Neural cell (in vitro differentiated cells): Measurements from ENCODE around the gene RAB4B.

Experiments used
- POLR2AphosphoS5 ChIP-seq: IDR thresholded peaks from 2 replicates; pipeline ENCODE4 v1.6.1; 2012
- TAF1 ChIP-seq: IDR thresholded peaks from 2 replicates; pipeline ENCODE4 v1.6.1; 2012; ENCODE audit warnings: low read depth
- TF ChIP-seq, protein P1 (sequence below): fragments of 450-650 bp; IDR thresholded peaks from 2 replicates; pipeline ENCODE4 v1.5.1; 2014; ENCODE audit warnings: antibody characterized with exemption, mild to moderate bottlenecking, moderate library complexity; ENCODE audit not compliant: poor library complexity, severe bottlenecking
- TF ChIP-seq, protein P2 (sequence below): IDR thresholded peaks from 2 replicates; pipeline ENCODE4 v1.6.1; 2012; ENCODE audit warnings: borderline replicate concordance

DNA sequence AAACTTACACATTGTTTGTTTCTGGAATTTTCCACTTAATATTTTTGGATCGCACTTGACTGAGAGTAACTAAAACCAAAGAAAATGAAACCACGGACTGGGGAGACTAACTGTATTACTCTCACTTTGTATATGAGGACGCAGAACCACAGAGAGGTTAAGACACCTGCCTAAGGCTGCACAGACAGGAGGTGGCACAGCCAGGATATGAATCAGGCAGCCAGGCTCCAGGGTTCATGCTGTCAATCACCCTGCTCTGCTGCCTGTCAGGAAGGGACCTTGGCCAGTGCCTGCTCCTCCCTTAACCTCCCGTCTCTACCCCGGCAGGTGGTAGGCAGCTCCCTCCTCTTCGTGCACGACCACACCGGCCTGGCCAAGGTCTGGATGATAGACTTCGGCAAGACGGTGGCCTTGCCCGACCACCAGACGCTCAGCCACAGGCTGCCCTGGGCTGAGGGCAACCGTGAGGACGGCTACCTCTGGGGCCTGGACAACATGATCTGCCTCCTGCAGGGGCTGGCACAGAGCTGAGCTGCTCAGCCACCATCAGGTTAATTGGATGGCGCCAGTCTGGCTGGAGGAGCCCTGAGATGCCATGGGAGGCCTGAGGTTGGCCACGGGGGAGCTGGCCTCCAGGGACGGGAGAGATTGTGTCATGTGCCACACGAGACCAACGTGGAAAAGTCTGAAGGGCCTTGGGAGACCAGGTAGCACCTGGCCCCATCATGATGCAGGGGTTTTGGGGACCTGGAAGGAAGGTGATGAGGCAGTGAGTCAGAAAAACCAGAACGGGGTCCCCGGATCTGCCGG, 38.8 kb upstream of the RAB4B start:
- TF ChIP-seq POLR2AphosphoS5 (no peak), TAF1 (no peak)
- TF ChIP-seq, protein P1, sequence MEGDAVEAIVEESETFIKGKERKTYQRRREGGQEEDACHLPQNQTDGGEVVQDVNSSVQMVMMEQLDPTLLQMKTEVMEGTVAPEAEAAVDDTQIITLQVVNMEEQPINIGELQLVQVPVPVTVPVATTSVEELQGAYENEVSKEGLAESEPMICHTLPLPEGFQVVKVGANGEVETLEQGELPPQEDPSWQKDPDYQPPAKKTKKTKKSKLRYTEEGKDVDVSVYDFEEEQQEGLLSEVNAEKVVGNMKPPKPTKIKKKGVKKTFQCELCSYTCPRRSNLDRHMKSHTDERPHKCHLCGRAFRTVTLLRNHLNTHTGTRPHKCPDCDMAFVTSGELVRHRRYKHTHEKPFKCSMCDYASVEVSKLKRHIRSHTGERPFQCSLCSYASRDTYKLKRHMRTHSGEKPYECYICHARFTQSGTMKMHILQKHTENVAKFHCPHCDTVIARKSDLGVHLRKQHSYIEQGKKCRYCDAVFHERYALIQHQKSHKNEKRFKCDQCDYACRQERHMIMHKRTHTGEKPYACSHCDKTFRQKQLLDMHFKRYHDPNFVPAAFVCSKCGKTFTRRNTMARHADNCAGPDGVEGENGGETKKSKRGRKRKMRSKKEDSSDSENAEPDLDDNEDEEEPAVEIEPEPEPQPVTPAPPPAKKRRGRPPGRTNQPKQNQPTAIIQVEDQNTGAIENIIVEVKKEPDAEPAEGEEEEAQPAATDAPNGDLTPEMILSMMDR, result no peak
- TF ChIP-seq, protein P2, sequence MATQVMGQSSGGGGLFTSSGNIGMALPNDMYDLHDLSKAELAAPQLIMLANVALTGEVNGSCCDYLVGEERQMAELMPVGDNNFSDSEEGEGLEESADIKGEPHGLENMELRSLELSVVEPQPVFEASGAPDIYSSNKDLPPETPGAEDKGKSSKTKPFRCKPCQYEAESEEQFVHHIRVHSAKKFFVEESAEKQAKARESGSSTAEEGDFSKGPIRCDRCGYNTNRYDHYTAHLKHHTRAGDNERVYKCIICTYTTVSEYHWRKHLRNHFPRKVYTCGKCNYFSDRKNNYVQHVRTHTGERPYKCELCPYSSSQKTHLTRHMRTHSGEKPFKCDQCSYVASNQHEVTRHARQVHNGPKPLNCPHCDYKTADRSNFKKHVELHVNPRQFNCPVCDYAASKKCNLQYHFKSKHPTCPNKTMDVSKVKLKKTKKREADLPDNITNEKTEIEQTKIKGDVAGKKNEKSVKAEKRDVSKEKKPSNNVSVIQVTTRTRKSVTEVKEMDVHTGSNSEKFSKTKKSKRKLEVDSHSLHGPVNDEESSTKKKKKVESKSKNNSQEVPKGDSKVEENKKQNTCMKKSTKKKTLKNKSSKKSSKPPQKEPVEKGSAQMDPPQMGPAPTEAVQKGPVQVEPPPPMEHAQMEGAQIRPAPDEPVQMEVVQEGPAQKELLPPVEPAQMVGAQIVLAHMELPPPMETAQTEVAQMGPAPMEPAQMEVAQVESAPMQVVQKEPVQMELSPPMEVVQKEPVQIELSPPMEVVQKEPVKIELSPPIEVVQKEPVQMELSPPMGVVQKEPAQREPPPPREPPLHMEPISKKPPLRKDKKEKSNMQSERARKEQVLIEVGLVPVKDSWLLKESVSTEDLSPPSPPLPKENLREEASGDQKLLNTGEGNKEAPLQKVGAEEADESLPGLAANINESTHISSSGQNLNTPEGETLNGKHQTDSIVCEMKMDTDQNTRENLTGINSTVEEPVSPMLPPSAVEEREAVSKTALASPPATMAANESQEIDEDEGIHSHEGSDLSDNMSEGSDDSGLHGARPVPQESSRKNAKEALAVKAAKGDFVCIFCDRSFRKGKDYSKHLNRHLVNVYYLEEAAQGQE, result no peak
